GM21360 (cell line): Measurements from ENCODE around the gene CD244.
"Not testable (repeated sequence)": the region's sequence is repeated elsewhere in the genome, so short reads cannot be mapped to it uniquely, and the experiment has no call there.

Source experiments
- ATAC-seq: cut with Tn5 transposase; IDR thresholded peaks from one replicate; pipeline ENCODE4 v1.9.1; 2021; ENCODE audit warnings: mild to moderate bottlenecking, moderate library complexity; ENCODE audit not compliant: unreplicated experiment

CD244 gene

DNA sequence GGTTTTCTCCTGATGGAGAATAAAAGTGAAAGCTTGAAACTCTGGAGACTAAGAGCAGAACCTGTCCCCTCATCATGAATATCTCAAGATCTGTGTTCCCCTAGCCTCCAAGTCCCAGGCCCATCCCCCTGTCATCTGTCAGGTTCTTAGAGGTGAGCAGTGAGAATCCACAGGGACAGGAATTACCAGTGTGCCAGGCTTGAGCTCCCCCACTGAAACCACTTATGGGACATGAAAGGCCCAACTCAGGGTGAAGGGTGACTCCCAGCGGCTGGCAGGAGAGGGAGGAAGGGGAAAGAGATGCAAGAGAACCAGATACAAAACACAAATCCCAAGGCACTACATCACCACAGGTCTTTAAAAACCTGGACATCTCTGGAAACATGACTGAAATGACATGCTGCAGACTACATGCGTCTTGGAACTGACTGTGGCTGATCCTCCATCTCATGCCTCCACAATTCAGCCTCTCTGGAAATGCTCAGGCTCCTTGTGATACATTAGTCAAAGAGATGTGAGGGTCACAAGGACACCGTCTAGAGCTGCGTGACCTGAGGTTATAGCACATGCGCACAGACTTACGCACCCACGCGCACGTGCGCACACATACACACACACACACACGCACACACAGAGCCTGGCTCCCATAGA lies 73.5 kb downstream of the CD244 start:
- ATAC-seq: no peak

GRCh38 chr1:160782988-160783765 lies 79.5 kb downstream of the CD244 start:
- not testable (repeated sequence) for ATAC-seq

DNA sequence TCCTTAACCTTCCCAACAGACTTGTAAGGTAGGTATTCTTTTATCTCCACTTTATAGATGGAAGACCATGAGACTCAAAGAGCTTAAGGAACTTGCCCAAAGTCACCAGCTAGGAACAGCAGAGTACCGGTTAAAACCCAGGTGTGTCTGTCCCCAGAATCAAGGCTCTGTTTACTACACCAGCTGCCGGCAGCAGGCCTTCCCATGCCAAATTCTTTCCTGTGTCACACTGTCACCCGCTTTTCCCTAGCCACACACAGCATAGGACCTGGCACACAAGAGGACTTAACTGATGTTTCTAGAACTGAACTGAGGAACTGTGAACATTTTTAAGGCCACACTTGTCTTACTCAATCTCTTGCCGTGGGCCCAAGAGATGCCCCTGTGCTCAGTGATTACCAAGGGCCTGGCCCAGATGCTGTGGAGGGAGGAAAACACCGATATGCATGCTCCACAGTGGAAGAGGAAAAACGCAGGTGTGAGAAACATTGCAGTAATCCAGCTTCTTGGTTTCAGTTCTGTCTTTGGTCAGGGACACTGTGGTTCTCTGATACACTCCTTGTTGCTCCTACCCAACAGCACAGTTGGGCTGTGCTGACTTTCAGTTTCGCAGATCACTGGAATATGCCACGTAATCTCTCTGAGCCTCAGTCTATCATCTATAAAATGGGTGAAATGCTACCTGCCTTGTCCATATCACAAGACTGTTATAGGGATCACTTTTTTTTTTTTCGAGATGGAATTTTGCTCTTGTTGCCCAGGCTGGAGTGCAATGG lies 80.6 kb downstream of the CD244 start:
- ATAC-seq: peak; percentile 72

- no peak for ATAC-seq
These were observed 81.4 kb downstream of the CD244 start for GRCh38 chr1:160781186-160781766.

DNA sequence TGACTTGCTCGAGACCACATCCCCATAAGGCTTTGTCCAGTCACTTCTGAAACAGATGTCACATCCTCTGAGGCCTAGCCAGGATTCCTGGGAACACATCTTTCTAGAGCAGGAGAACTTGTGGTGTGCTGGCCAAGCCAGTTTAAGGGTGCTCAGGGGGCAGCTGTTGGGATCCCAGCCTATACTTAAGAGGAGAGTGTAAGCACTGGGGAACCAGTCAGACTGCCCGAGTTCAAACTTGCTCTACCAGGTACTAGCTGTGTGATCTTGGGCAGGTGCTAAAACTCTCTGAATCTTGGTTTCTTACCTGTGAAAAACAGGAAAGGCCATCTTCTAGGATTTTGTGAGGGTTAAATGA lies 82.3 kb downstream of the CD244 start:
- ATAC-seq: no peak
